GM18868 (cell line): ENCODE measurements around the gene TP53BP2.
"Not testable (repeated sequence)": the region's sequence is repeated elsewhere in the genome, so short reads cannot be mapped to it uniquely, and the experiment has no call there.

ENCODE experiments used
- ATAC-seq: cut with Tn5 transposase; IDR thresholded peaks from one replicate; pipeline ENCODE4 v1.9.1; 2021; ENCODE audit warnings: mild to moderate bottlenecking, moderate library complexity; ENCODE audit not compliant: unreplicated experiment

Gene TP53BP2

GRCh38 chr1:223832637-223832943, 13.2 kb downstream of the TP53BP2 start:
- ATAC-seq, result peak; percentile 49

GRCh38 chr1:223831755-223832636, 13.8 kb downstream of the TP53BP2 start:
- peak; percentile 47 for ATAC-seq

GRCh38 chr1:223829678-223830077, 16.1 kb downstream of the TP53BP2 start:
- no peak for ATAC-seq

GRCh38 chr1:223828162-223828848, 17.4 kb downstream of the TP53BP2 start:
- no peak for ATAC-seq

- ATAC-seq, result no peak
Measured at GRCh38 chr1:223827193-223827663, 18.5 kb downstream of the TP53BP2 start.

GRCh38 chr1:223825767-223826748, 19.7 kb downstream of the TP53BP2 start:
- ATAC-seq, result no peak

- no peak for ATAC-seq
Measured at GRCh38 chr1:223824712-223825111, 21.0 kb downstream of the TP53BP2 start.

- ATAC-seq, result no peak
Measured at GRCh38 chr1:223824287-223824686, 21.5 kb downstream of the TP53BP2 start.

GRCh38 chr1:223820971-223821370, 24.8 kb downstream of the TP53BP2 start:
- no peak for ATAC-seq

- no peak for ATAC-seq
Measured at GRCh38 chr1:223820515-223820858, 25.3 kb downstream of the TP53BP2 start.

GRCh38 chr1:223819730-223820514, 25.8 kb downstream of the TP53BP2 start:
- no peak for ATAC-seq

GRCh38 chr1:223817265-223817664, 28.5 kb downstream of the TP53BP2 start:
- ATAC-seq, result not testable (repeated sequence)

- no peak for ATAC-seq
Measured at GRCh38 chr1:223815865-223816264, 29.9 kb downstream of the TP53BP2 start.

GRCh38 chr1:223815020-223815853, 30.5 kb downstream of the TP53BP2 start:
- ATAC-seq, result no peak

GRCh38 chr1:223813645-223814044, 32.1 kb downstream of the TP53BP2 start:
- no peak for ATAC-seq

GRCh38 chr1:223811634-223812101, 34.1 kb downstream of the TP53BP2 start:
- ATAC-seq, result peak; percentile 47

- no peak for ATAC-seq
Measured at GRCh38 chr1:223810586-223810985, 35.2 kb downstream of the TP53BP2 start.

- not testable (repeated sequence) for ATAC-seq
Measured at GRCh38 chr1:223809905-223810304, 35.8 kb downstream of the TP53BP2 start.

- no peak for ATAC-seq
Measured at GRCh38 chr1:223803211-223803610, 42.5 kb downstream of the TP53BP2 start.
